A204.1 (cell line): ENCODE data around the gene VTI1A.

Experiments
- FAIRE-seq: peaks from 2 replicates; lab custom pipeline; 2012; peaks lifted over from hg19 to GRCh38; lab: Jason Lieb, UNC

Gene VTI1A

GRCh38 chr10:112812586-112812985 is 365.6 kb downstream of the VTI1A start:
- FAIRE-seq = peak; percentile 77

DNA sequence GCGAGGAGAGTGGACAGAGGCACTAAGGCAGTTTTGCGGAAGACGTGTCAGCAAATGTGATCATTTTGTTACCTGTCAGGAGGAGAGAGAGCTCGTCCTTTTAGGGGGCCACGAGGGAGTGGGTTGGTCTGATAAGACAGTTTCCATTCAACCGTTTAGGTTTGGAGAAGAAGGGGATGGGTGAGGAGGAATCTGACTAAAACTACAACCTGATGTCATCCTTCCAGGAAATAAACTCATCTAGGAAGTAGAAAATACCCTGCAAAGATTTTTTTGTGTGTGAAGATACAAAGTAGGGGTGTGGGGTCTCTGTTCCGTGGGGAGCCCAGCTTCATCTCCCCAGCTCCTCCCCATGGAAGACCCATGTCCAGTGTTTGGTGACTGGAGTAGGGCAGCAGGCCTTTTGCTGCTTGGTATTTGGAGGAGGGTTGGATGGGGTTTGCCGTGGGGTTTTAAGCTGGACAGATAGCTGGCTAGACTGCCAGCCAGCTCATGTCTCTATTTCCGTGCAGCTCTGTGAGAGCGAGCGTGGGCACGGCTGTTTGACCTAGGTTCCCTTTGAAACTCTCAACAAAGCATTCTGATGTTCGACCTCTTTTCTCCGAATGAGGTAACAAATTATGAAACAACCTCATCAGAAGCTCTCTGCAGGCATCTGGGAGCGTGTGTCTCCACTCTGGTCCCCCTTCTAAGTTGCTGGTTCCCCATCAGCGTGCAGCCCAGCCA is 367.0 kb downstream of the VTI1A start:
- no peak for FAIRE-seq

DNA sequence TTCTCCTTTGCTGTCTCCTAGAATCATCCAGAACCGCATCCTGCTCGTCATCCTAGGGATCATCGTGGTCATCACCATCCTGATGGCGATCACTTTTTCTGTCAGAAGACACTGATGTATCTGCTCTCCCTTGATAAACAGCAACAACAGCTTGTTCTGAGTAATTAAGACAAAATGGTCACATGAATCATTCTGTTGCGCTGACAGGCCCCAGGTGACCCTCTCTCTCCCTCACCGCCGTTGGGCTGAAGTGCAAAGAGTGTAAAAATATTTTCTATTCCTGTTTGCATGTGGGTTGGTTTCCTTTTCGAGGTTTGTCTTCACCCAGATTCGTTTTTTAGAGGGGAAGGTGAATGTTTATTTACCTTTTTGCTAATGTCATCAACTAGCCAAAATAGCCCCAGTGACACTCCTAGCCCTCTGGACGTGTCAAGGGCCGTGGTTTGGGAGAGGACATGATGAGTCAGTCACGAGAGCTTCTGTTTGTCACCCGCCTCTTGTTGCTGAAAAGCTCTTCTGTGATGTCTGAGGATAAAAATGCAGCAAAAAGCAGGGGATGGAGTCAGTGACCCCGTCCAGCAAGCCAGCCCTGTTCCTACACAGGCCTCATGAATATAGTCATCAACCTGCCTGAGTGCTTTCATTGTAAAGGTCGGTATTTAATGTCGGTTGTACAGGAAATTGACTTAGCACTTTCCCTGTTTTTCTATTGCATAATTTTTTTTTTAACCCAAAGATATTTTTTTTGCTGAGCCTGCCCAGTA is 368.4 kb downstream of the VTI1A start:
- no peak for FAIRE-seq

GRCh38 chr10:112816033-112816430 is 369.0 kb downstream of the VTI1A start:
- no peak for FAIRE-seq

DNA sequence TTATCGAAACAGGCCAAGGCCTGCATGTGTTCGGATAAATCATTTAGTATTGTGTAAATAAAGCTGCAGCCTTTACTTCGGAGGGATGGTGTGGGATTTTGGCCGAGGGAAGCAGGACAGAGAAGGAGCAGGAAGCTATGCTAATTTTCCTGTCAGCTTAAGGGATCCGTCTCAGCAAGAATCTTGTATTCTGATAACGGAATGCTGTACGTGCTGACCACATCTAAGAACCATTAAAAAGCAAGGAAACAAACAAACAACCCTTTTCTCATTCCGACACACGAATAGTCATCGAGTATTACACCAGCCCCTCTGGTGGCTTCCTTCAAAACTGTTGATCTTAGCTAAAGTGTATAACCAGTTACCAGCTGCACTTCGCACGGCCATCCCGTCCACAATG is 369.9 kb downstream of the VTI1A start:
- no peak for FAIRE-seq

GRCh38 chr10:112817981-112818777 is 371.2 kb downstream of the VTI1A start:
- no peak for FAIRE-seq

DNA sequence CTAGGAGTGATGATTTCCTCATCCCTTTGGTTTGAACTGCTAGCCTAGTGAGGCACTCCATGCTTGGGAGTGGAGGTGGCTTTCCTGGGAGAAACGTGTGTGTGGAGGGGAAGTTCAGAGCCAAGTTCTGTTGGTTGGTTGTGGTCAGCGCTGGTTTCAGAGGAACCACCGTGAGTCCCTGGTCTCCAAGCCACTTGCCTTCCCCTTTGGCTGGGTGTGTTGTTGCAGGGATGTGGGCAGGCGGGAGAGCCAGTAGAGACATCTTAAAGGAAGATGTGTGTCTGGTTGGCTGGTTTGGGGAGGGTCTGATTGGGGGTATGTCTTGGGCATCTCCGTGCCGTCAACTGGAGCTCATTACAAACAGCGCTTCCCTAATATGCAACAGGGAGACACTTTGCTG is 372.2 kb downstream of the VTI1A start:
- FAIRE-seq = no peak

- FAIRE-seq = no peak
Observed at GRCh38 chr10:112820320-112820719, 373.3 kb downstream of the VTI1A start.

GRCh38 chr10:112821038-112821437 is 374.0 kb downstream of the VTI1A start:
- no peak for FAIRE-seq

- FAIRE-seq = no peak
Observed at GRCh38 chr10:112821663-112822062, 374.6 kb downstream of the VTI1A start.

GRCh38 chr10:112823007-112823406 is 376.0 kb downstream of the VTI1A start:
- no peak for FAIRE-seq

DNA sequence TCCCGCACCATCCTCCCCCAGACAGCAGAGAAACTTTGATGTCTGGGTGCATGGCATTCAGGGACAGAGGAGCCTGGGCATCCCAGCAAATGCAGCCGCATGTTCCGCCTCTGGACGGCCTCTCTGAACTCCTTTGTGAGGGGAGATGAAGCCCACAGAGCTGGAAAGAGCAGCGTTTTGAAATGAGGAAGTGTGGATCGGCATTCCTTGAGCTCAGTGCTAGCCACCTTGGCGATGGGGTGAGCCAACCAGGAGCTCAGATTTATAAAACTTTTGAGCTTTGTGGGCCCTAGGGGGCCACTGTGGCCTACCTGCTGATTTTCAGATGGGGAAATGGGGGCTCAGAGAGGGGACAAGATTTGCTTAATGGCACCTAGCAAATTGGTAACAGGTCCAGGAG is 376.6 kb downstream of the VTI1A start:
- FAIRE-seq = no peak

DNA sequence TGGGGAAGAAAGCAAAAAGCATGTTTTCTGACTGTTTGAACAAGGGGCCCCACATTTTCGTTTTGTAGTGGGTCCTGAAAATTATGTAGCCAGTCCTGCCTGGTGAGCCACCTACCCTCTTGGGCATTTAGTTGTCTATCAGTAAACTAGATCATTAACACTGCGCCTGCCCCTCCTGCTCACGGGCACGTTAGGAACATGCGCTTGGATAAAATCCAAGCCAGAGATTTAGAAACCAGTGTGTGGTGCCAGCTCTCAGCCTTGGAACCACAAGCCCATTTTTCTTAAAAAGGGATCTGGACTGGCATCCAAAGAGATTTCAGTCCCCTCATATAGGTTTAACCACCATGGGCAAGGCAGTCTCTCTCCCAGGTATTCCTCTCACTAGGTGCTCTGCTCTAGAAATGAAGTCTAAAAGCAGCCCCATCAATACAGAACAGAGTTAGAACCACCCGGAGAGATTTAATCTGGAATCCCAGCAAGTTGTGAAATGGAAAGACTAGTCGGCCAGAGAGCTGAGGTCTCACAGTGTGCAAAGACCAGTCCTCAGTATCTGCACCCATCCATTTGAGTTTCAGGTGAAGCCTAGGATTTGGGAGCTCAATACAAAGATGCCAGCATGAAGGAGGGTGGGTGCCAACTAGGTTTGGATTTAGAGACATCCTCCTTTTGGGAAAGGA is 379.1 kb downstream of the VTI1A start:
- FAIRE-seq = no peak

DNA sequence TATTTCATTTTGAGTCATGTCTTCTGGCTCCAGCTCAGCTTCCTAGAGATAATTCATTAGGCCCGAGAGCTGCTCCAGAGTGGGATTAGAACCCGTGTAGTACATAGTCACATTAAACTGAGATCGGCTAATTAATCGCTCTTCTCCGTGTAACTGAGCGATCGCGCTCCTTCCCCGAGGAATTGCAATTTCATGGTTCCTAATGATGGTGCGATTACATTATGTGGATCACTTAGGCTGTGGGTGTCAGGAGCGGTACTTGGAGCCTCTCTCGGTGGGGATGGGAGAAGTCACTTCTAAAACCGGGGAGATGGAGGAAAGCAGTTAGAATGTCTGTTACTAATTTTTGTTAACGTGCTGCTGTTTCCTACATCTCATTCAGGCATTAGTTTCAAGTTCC is 380.1 kb downstream of the VTI1A start:
- no peak for FAIRE-seq

DNA sequence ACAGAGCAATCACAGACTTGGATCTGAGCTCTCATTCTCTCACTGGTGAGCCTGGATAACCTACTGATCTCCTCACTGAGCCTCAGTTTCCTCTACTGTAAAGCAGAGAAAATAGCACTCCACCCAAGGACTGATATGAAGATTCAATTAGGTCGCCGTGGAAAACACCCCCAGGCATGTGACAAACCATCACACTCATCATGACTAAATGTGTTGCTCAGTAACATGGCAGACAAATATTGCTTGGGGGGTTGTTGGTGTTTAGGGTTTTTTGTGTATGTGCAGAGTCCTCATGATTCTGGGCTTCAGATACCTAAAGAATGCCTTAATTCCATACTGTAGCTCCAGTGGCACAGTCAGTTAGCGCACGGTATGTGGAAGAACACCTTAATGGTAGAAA is 380.9 kb downstream of the VTI1A start:
- FAIRE-seq = no peak

DNA sequence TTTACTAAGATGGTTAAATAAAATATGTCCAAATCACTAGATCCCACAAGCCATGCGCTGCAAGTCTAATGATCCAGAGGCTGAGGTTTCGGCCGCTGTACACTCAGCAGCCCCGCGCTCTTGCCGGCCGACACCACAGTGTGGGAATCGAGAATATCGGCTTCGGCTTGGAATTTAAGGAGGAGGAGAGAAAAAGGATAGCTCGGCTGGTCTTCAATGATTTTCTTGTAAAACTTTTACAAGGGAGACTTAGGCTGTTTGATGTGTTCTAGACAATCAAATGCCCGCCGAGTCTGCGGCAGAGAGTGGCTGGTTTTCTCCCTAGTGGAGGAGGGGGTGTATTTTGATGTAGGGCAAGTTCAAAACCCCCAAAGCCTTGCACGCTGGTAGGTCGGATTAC is 384.8 kb downstream of the VTI1A start:
- FAIRE-seq = no peak

DNA sequence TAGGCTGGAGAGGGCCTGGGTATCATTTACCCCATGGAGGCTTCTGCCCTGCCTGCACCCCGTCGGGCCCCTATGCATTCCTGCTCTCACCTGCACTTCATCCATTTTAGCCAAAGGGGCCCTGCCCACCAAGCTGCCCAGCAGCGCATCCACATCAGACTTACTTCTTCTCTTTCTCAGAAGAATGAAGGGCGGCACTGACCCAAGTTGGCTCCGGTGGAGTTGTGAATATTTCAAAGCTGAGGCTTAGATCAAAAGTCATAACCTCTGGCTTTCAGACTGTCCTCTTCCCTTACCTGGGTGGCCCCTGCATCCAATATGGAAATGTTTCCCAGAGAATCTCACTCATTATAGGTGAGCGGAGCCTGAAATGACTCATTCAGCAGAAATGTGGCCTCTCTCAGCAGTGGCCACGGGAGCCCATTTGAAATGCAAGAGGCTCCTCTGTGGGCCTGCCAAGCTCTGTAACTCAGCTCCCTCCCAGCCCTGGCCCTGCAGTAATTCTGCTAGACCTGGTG is 385.4 kb downstream of the VTI1A start:
- no peak for FAIRE-seq

- no peak for FAIRE-seq
Observed at GRCh38 chr10:112832959-112833358, 385.9 kb downstream of the VTI1A start.

GRCh38 chr10:112834751-112835181 is 387.8 kb downstream of the VTI1A start:
- FAIRE-seq = no peak

DNA sequence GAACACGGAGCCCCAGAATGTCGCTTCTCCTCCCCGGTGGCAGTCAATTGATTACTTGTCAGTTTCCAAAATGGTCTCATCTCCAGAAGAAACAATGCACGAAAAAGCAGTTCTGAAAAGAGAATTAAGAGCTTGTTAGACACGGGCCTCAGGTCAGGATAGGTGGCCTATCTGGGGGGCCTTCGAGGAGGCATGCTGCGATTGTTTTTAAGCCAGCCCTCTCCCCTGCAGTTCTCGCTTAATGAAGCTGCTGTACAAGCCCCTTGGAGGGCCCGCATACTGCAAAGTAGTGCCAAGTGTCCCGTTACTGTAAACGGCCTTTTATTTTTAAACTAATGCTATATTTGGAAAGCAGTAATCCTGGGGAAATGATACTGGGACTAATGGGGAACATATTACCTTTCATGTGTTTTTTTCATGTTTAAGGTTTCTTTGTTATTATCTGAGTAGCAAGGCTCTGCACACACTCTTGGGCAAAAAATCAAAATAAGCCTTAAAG is 388.3 kb downstream of the VTI1A start:
- no peak for FAIRE-seq

DNA sequence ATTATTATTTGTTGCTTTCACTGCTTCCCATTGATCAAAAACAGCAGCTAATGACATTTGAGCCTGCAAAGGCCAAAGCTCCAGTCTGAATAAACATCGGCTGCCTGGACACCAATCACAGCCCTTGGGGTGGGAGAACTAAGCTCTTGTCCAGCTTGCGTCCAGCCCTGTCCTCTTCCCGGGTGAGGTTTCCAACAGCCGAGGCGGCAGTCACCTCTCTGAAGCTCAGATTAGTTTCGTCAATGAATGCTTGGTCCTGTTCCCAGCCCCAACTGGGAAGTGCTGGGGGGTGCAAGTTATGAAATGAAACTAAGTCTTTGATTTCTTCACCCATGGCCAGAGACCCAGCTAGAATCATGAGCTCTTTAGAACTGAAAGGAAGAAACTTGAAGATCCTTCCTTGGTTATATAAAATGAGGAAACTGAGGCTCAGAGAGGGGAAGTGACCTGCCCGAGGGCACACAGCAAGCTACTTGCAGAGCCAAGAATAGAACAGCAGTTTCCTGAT is 389.0 kb downstream of the VTI1A start:
- no peak for FAIRE-seq
